ENCODE data around the gene ATP6V1B1.

The ATP6V1B1 gene

DNA sequence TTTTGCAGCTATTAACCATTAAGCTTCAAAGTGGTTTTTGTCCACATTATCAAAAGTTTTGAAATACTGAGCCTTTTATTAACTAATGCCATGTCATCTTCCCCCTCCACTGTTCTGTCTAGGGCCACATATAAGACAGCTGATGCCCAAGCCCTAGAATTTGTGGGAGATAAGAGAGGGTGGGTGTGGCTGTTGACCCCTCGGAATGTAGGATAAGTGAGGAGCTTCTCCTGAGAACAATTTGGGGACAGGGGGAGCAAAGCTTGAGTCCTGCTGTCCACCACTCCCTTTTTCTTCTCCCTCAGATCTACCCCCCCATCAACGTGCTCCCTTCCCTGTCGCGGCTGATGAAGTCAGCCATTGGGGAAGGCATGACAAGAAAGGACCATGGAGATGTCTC, 28.4 kb downstream of the ATP6V1B1 start:
- no peak for DNase-seq (ENCODE audit: low read depth)
- TF ChIP-seq, protein P1, sequence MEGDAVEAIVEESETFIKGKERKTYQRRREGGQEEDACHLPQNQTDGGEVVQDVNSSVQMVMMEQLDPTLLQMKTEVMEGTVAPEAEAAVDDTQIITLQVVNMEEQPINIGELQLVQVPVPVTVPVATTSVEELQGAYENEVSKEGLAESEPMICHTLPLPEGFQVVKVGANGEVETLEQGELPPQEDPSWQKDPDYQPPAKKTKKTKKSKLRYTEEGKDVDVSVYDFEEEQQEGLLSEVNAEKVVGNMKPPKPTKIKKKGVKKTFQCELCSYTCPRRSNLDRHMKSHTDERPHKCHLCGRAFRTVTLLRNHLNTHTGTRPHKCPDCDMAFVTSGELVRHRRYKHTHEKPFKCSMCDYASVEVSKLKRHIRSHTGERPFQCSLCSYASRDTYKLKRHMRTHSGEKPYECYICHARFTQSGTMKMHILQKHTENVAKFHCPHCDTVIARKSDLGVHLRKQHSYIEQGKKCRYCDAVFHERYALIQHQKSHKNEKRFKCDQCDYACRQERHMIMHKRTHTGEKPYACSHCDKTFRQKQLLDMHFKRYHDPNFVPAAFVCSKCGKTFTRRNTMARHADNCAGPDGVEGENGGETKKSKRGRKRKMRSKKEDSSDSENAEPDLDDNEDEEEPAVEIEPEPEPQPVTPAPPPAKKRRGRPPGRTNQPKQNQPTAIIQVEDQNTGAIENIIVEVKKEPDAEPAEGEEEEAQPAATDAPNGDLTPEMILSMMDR (conservative IDR thresholded peaks at IDR 0.05; ENCODE audit: low read length) = no peak
- H3K4me3 ChIP-seq (ENCODE audit: low read length) = no peak overlapping the region

DNA sequence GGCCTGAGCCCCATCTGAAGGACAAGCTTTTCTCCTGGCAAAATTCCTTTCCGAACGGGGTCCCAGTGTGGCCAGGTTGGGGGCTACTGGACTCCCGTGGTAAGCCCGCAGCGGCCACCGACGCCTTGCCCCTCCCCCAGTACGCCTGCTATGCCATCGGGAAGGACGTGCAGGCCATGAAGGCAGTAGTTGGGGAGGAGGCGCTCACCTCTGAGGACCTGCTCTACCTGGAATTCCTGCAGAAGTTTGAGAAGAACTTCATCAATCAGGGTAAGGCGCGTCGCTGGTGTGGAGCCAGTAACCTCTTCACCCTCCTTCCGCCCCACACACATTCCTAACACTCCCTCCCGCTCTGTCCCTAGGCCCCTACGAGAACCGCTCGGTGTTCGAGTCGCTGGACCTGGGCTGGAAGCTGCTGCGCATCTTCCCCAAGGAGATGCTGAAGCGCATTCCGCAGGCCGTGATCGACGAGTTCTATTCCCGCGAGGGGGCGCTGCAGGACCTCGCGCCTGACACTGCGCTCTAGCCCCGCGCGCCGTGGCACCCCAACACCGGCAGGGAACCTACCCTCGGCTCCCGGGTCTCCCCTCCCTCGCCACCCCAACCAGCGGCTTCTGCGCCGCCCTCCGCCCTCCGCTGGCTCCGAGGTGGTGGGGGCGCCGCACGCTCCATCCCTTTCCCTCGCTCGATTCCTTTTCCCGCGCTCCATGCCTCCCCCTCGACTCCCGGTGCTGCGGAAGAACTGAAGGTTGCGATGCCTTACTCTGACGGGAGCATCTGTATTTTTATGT, 29.1 kb downstream of the ATP6V1B1 start:
- peak; percentile 56 for DNase-seq (ENCODE audit: low read depth)
- peak overlapping the region; percentile 58 for H3K4me3 ChIP-seq (ENCODE audit: low read length)
- TF ChIP-seq, protein P1 (conservative IDR thresholded peaks at IDR 0.05; ENCODE audit: low read length) = peak; percentile 71

DNA sequence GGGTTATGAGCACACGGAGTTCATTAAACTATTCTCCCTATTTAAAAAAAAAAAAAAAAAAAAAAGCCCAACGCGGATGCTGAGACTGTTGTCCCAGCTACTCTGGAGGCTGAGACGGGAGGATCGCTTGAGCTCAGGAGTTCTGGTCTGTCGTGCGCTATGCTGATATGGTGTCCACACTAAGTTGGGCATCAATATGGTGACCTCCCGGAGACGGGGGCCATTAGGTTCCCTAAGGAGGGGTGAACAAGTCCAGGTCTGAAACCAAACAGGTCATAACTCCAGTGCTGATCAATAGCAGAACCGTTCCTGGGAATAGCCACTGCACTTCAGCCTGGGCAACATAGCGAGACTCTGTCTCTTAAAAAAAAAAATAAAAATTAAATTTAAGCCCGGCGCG, 29.8 kb downstream of the ATP6V1B1 start:
- TF ChIP-seq, protein P1 (conservative IDR thresholded peaks at IDR 0.05; ENCODE audit: low read length) = no peak
- no peak for DNase-seq (ENCODE audit: low read depth)
- no peak overlapping the region for H3K4me3 ChIP-seq (ENCODE audit: low read length)

DNA sequence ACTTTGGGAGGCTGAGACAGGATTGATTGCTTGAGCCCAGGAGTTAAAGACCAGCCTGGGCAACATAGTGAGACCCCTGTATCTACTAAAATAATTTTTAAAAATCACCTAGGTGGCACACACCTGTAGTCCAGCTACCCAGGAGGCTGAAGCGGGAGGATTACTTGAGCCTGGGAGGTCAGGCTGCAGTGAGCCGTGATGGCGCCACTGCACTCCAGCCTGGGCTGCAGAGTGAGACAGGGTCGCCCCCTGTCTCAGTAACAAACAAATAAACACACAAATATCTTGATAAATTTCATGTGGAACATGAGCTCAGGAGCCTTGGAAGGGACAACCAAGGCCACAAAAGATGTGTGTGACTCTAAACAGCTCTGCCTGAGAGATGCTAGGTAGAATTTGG, 31.0 kb downstream of the ATP6V1B1 start:
- TF ChIP-seq, protein P1 (conservative IDR thresholded peaks at IDR 0.05; ENCODE audit: low read length) = no peak
- DNase-seq (ENCODE audit: low read depth) = no peak
- no peak overlapping the region for H3K4me3 ChIP-seq (ENCODE audit: low read length)

DNA sequence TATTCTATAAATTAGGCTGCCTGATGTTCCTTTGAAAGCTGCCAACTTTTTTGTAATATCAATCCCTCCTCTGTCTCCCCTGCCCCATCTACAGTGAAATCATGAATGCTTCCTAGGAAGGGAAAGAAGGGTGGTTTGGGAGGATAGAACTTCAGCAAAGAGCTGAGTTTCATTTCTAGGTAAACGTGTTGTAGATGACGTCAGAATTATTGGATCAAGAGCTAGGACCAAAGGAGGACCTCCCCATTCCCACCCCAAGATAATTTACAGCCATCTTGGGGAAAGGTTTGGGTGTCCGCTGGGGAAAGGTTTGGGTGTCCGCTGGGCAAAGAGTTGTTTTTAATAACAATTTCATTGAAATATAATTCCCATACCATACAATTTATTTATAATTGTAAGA, 31.5 kb downstream of the ATP6V1B1 start:
- no peak for DNase-seq (ENCODE audit: low read depth)

DNA sequence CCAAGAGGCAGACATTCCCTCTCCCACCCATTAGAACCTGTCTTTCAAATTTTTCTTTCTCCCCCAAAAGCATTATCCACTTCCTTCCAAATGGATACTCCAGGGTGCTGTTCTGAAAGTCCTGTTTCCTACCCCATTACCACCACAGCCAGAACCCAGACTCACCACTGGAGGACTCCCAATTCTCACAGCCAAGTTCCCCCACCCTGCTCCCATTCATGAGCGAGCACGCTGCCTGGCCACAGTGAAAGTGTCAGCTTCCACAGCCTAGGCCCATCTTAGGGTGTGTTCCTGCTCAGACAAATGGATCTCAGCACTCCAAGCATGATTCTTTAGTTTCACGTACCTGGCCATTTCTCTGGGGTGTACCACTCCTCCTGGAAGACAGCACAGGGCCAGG, 38.9 kb downstream of the ATP6V1B1 start:
- no peak overlapping the region for H3K4me3 ChIP-seq (ENCODE audit: low read length)
- TF ChIP-seq, protein P1 (conservative IDR thresholded peaks at IDR 0.05; ENCODE audit: low read length) = no peak

More for the DNA sequence above, 31.5 kb downstream of the ATP6V1B1 start:
- no peak overlapping the region for H3K4me3 ChIP-seq (ENCODE audit: low read length)
- TF ChIP-seq, protein P1 (conservative IDR thresholded peaks at IDR 0.05; ENCODE audit: low read length) = no peak

DNA sequence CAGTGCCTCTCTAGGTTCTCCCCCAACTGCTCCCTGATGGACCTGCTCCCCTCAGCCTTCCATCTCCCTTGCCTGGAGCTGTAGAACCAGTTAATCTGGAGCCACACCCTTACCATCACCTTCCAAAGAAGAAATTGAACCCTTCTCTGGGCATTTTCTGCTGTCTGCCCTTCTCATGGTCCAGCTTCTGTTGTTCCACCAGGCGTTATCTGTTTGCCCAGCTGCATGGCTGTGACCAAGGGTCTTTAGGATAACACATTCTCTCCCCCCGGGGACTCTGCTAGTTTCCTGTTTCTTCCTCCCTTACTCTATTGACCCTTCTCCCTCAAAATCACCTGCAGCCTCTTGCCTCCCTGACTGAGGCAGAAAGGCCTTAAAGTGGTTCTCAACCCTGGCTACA, 39.5 kb downstream of the ATP6V1B1 start:
- TF ChIP-seq, protein P1 (conservative IDR thresholded peaks at IDR 0.05; ENCODE audit: low read length) = no peak
- no peak for DNase-seq (ENCODE audit: low read depth)
- no peak overlapping the region for H3K4me3 ChIP-seq (ENCODE audit: low read length)

More for the DNA sequence above, 38.9 kb downstream of the ATP6V1B1 start:
- no peak for DNase-seq (ENCODE audit: low read depth)
